OCI-LY3 (cell line): ENCODE measurements around the gene BTF3L4.

Source experiments
- H2AFZ ChIP-seq: fragments of 200-600, 300-600 bp; shearing (Covaris generic); 2 replicates; pipeline ENCODE4 v1.6.0; 2014; ENCODE audit warnings: antibody characterized with exemption, low read depth, low read length
- H3K27ac ChIP-seq: fragments of 200-600, 300-600 bp; sonication (generic); 2 replicates; pipeline ENCODE4 v1.5.1; 2014; ENCODE audit warnings: mild to moderate bottlenecking, low read length, moderate library complexity, mixed read lengths
- H3K27me3 ChIP-seq: fragments of 200-600, 300-600 bp; sonication (generic); 2 replicates; pipeline ENCODE4 v1.6.1; 2014; ENCODE audit warnings: low read depth, low read length, mixed read lengths
- H3K36me3 ChIP-seq: fragments of 200-600, 300-600 bp; sonication (generic); replicated peaks from 2 replicates; pipeline ENCODE3; 2014; ENCODE audit warnings: low read depth, low read length, mixed read lengths
- H3K4me1 ChIP-seq: fragments of 300-600, 200-600 bp; sonication (generic); 2 replicates; pipeline ENCODE4 v1.6.1; 2014; ENCODE audit warnings: low read length, mixed read lengths
- H3K4me2 ChIP-seq: fragments of 200-600, 300-600 bp; sonication (generic); 2 replicates; pipeline ENCODE4 v1.6.1; 2014; ENCODE audit warnings: low read length, mixed read lengths
- H3K4me3 ChIP-seq: fragments of 300-600, 200-600 bp; sonication (generic); 2 replicates; pipeline ENCODE4 v1.5.1; 2014; ENCODE audit warnings: antibody characterized with exemption, mild to moderate bottlenecking, low read length, moderate library complexity
- H3K79me2 ChIP-seq: fragments of 300-600, 200-600 bp; shearing (Covaris generic); 2 replicates; pipeline ENCODE4 v1.6.1; 2014; ENCODE audit warnings: mild to moderate bottlenecking, low read length, mixed read lengths
- H3K9ac ChIP-seq: fragments of 300-600, 200-600 bp; shearing (Covaris generic); 2 replicates; pipeline ENCODE4 v1.6.0; 2014; ENCODE audit warnings: mild to moderate bottlenecking, low read length, moderate library complexity
- H3K9me3 ChIP-seq: fragments of 200-600, 300-600 bp; shearing (Covaris generic); 2 replicates; pipeline ENCODE4 v1.6.1; 2014; ENCODE audit warnings: low read length, mixed read lengths; ENCODE audit not compliant: insufficient read depth
- H4K20me1 ChIP-seq: fragments of 200-600, 300-600 bp; sonication (generic); 2 replicates; pipeline ENCODE4 v1.6.1; 2016; ENCODE audit warnings: low read length, mixed read lengths; ENCODE audit not compliant: insufficient read depth
- CTCF ChIP-seq: fragments of 200-600, 300-600 bp; sonication (generic); IDR thresholded peaks from 2 replicates; pipeline ENCODE4 v1.5.1; 2014; ENCODE audit warnings: antibody characterized with exemption, low read length, low read depth
- EZH2phosphoT487 ChIP-seq: fragments of 200-600 bp; shearing (Covaris generic); IDR thresholded peaks from 2 replicates; pipeline ENCODE4 v1.6.1; 2018; ENCODE audit warnings: antibody characterized with exemption, mixed run types, low read depth

The BTF3L4 gene

GRCh38 chr1:52034050-52034384, 22.1 kb upstream of the BTF3L4 start:
- Histone ChIP-seq H3K9ac (0 out of 2 replicates have a peak overlapping the region, but pooled peaks have one; percentile 80), H3K4me1 (peaks cover 16% of the 10 kb centered on the region), H4K20me1 (peaks cover 9% of the 10 kb centered on the region), H3K27me3 (no peaks in the 10 kb centered on the region), H3K4me2 (peak overlapping the region; percentile 80), H3K79me2 (peaks cover 27% of the 10 kb centered on the region), H3K27ac (0 out of 2 replicates have a peak overlapping the region, but pooled peaks have one; percentile 18), H2AFZ (peak overlapping the region; percentile 60; the same call in 1 of the 2 replicates), H3K36me3 (peaks cover 7% of the 10 kb centered on the region), H3K4me3 (peak overlapping the region; percentile 91), H3K9me3 (no peaks in the 10 kb centered on the region)
- TF ChIP-seq CTCF (no peak), EZH2phosphoT487 (no peak)

- Histone ChIP-seq H3K36me3 (peaks cover 6% of the 10 kb centered on the region), H3K27me3 (no peaks in the 10 kb centered on the region), H3K27ac (no peak overlapping the region), H3K4me2 (no peak overlapping the region), H3K9me3 (no peaks in the 10 kb centered on the region), H3K79me2 (peaks cover 12% of the 10 kb centered on the region), H4K20me1 (peaks cover under 1% of the 10 kb centered on the region; the same call in 1 of the 2 replicates), H3K9ac (no peak overlapping the region), H2AFZ (no peak overlapping the region), H3K4me3 (no peak overlapping the region), H3K4me1 (peaks cover 6% of the 10 kb centered on the region)
- TF ChIP-seq EZH2phosphoT487 (no peak), CTCF (no peak)
Measured at GRCh38 chr1:52037402-52037814, 18.7 kb upstream of the BTF3L4 start.

DNA sequence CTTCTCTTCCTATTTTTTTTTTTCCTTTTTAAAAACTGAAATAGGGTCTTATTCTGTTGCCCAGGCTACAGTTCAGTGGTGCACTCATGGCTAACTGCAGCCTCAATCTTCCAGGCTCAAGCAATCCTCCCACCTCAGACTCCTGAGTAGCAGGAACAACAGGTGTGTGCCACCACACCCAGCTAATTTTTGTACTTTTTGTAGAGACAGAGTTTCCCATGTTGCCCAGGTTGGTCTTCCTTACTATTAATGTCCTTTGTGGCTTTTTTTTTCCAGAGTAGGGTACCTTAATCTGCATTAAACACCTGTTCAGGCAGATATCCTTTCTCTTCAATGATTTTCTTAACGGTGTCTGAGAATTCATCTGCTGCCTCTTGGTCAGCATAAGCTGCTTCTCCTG, 18.2 kb upstream of the BTF3L4 start:
- Histone ChIP-seq H3K27ac (no peak overlapping the region), H3K4me2 (no peak overlapping the region)

GRCh38 chr1:52041551-52042185, 14.4 kb upstream of the BTF3L4 start:
- no peaks in the 10 kb centered on the region for H3K27me3 ChIP-seq
- no peak overlapping the region for H3K4me2 ChIP-seq
- H3K4me1 ChIP-seq: no peaks in the 10 kb centered on the region
- H3K79me2 ChIP-seq: peaks cover 6% of the 10 kb centered on the region
- no peak for TF ChIP-seq CTCF
- TF ChIP-seq EZH2phosphoT487: no peak
- H3K27ac ChIP-seq: no peak overlapping the region
- H3K9me3 ChIP-seq: no peaks in the 10 kb centered on the region
- H3K9ac ChIP-seq: no peak overlapping the region
- peaks cover 6% of the 10 kb centered on the region for H3K36me3 ChIP-seq
- H4K20me1 ChIP-seq: no peaks in the 10 kb centered on the region
- no peak overlapping the region for H2AFZ ChIP-seq
- no peak overlapping the region for H3K4me3 ChIP-seq

More for the DNA sequence above, 18.2 kb upstream of the BTF3L4 start:
- Histone ChIP-seq H3K4me3 (no peak overlapping the region), H3K9ac (no peak overlapping the region), H3K27me3 (no peaks in the 10 kb centered on the region), H3K36me3 (peaks cover 6% of the 10 kb centered on the region), H4K20me1 (no peaks in the 10 kb centered on the region), H3K79me2 (peaks cover 7% of the 10 kb centered on the region), H2AFZ (no peak overlapping the region), H3K9me3 (no peaks in the 10 kb centered on the region), H3K4me1 (peaks cover 5% of the 10 kb centered on the region)
- TF ChIP-seq CTCF: no peak
- no peak for TF ChIP-seq EZH2phosphoT487
